H4 (cell line): ENCODE measurements around the gene FAM110C. TPM values are rescaled to one million over a fixed set of nuclear protein-coding genes. Genes with fewer than 3 reads are reported as not detected.
"Not testable (repeated sequence)": the region's sequence is repeated elsewhere in the genome, so short reads cannot be mapped to it uniquely, and the experiment has no call there.

Experiments used
- DNase-seq: peaks from one replicate; pipeline ENCODE4 v3.0.0-alpha.2; 2015; ENCODE audit warnings: low spot score
- total RNA-seq: library from RNA; depleted of rRNA; stranded (reverse); fragments of >200 nt; shearing (Covaris generic); gene quantifications from 2 replicates; pipeline ENCODE4 v1.2.3, GENCODE V29; 2014

FAM110C gene
- total RNA-seq, 1 experiment from 2014 or later: 0.15 TPM

GRCh38 chr2:44748-45341 lies 1.5 kb downstream of the FAM110C start:
- no peak for DNase-seq

GRCh38 chr2:42788-43187 lies 3.5 kb downstream of the FAM110C start:
- DNase-seq: no peak

DNA sequence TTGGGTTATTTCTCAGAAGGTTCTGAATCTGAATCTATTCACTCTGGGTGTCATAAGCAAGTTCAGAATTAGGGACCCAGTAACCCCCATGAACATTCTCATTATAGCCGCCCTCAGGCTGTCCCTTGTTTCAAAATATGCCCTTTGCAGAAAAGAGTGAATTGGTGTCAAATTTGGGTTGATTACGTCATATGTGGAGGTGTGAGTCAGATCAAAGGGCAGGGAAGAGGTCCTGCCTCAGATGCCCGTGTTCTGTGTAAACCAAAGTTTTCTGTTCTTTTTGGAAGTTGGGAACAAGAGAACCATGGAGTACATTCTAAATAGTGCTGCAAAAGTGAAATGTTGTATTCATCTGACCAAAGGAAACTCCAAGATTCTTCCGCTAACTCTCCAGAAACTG lies 5.8 kb downstream of the FAM110C start:
- no peak for DNase-seq

DNA sequence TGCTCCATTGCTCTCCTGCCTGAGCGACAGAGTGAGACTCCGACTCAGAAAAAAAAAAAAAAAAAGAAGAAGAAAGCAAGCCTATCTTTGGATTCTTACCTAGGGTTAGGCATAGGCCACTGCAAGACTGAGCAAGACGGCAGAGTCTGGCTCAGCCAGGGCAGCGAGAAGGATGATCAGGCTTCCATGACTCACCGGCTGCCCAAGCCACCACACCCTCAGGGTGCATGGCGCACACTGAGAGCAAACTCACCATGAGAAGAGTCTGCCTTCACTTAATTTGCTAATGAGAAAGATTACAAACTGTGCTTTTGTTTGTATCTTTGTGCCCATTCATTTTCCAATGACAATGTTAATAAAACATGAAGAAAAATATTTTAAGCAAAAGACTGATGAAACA lies 8.2 kb downstream of the FAM110C start:
- DNase-seq: peak; percentile 26

GRCh38 chr2:36318-36717 lies 10.0 kb downstream of the FAM110C start:
- no peak for DNase-seq

GRCh38 chr2:35852-36251 lies 10.5 kb downstream of the FAM110C start:
- no peak for DNase-seq

GRCh38 chr2:33620-34019 lies 12.7 kb downstream of the FAM110C start:
- DNase-seq: no peak

GRCh38 chr2:32068-32467 lies 14.2 kb downstream of the FAM110C start:
- DNase-seq: no peak

- DNase-seq: peak; percentile 11
Observed at GRCh38 chr2:29253-29652, 17.1 kb downstream of the FAM110C start.

DNA sequence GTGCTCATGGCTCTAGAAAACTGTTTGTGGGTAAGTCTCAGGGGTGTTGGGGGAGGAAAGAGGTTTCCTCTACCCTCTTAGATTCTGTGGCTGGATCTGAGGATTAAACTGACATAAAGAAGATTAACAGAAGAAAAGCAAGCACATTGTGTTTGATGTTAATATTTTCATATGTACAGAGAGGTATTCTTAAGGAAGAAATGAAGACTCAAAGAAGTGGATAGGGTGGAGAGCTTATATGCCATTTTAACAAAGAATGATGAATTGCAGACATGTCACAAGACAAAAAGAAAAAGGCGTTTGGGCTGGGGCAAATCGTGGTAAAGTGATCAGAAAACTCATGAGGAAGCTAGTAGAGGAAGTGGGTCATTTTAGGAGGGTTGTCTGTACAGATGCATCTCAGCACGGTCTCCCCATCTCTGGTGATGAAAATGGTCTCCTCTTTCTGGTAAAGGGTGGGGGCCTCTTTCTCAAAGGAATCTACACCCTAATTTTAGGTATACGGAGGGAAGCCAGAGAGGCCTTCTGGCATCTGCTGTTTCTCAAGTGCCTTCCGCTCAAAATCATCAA lies 17.8 kb downstream of the FAM110C start:
- DNase-seq: no peak

- DNase-seq: no peak
Observed at GRCh38 chr2:26891-27290, 19.4 kb downstream of the FAM110C start.

DNA sequence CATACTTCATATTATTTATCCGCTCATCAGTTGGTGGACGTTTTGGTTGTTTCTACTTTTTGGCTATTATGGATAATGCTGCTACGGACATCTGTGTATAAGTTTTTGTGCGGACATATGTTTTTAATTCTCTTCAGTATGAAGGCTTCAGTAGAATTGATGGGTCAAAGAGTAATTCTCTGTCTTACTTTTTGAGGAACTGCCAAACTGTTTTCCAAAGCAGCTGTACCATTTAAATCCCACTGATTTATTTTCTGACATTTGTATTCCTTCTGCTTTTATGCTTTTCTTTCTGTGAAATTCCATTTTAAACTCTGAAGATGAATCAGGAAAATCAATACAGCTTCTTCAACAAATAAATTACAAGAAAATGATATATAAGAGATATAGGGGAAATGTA lies 20.8 kb downstream of the FAM110C start:
- DNase-seq: no peak

- not testable (repeated sequence) for DNase-seq
Observed at GRCh38 chr2:24591-24990, 21.7 kb downstream of the FAM110C start.

DNA sequence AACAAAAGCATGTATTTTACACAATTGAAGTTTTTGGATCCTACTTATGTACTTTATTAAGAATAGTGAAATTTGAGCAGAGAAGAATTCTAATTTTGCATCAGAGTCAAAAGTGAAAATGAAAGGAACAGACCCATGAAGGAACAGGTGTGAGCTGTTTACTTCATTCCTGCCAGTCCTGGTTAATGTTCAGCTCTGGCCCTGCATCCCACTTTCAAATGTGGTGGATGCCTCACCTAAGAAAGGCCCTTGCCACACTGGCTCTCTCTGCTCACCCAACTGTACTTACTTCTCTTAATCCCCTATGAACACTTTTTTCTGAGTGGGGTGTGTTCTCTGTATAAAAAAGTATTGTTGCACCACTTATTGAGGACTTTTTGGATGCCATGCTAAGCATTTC lies 22.2 kb downstream of the FAM110C start:
- no peak for DNase-seq

- DNase-seq: no peak
Observed at GRCh38 chr2:23283-23682, 23.0 kb downstream of the FAM110C start.

- DNase-seq: not testable (repeated sequence)
Observed at GRCh38 chr2:22244-22643, 24.1 kb downstream of the FAM110C start.

- peak; percentile 14 for DNase-seq
Observed at GRCh38 chr2:20259-20658, 26.0 kb downstream of the FAM110C start.

- no peak for DNase-seq
Observed at GRCh38 chr2:19505-19904, 26.8 kb downstream of the FAM110C start.

- no peak for DNase-seq
Observed at GRCh38 chr2:18402-19271, 27.7 kb downstream of the FAM110C start.

- not testable (repeated sequence) for DNase-seq
Observed at GRCh38 chr2:15916-16315, 30.4 kb downstream of the FAM110C start.

DNA sequence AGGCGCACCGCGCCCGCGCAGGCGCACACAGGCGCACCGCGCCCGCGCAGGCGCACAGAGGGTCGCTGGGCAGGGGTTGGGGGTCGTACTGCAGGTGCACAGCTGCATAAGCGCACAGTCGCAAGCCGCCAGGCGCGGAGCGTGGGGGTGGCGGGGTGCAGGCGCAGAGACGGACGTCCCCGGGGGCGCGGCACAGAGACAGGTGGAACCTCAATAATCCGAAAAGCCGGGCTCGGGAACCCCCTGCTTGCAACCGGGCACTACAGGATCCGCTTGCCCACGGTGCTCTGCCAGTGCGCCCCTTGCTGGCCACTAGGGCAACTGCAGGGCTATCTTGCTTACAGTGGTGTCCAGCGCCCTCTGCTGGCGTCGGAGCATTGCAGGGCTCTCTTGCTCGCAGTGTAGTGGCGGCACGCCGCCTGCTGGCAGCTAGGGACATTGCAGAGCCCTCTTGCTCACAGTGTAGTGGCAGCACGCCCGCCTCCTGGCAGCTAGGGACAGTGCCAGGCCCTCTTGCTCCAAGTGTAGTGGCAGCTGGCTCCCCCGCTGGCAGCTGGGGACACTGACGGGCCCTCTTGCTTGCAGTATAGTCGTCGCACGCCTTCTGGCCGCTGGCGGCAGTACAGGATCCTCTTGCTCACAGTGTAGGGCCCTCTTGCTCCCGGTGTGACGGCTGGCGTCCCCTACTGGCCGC lies 34.9 kb downstream of the FAM110C start:
- DNase-seq: peak; percentile 32

DNA sequence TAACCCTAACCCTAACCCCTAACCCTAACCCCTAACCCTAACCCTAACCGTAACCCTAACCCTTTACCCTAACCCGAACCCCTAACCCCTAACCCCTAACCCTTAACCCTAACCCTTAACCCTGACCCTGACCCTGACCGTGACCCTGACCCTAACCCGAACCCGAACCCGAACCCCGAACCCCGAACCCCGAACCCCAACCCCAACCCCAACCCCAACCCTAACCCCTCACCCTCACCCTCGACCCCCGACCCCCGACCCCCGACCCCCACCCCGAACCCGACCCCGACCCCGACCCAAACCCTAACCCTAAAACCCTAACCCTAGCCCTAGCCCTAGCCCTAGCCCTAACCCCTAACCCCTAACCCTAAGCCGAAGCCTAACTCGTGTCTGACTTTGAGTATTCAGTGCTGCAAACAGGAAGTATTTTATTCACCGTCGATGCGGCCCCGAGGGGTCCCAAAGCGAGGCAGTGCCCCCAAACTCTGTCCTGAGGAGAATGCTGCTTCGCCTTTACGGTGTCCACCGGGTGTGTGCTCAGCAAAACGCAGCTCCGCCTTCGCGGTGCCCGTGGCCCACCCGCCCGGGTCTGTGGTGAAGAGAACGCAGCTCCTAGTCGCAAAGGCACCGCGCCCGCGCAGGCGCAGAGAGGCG lies 36.0 kb downstream of the FAM110C start:
- no peak for DNase-seq
